GM12878 (cell line): Measurements from ENCODE around the gene VARS1. TPM values are rescaled to one million over a fixed set of nuclear protein-coding genes. Genes with fewer than 3 reads are reported as not detected.

Source experiments
- ATAC-seq: fragments of 200-7000 bp; cut with Tn5 transposase; 3 replicates; pipeline ENCODE4 v1.9.1; 2020; ENCODE audit warnings: mild to moderate bottlenecking, moderate library complexity
- BruUV-seq: library from RNA; stranded (reverse); fragments of 400-500 nt; replicated peaks from 2 replicates; lab custom pipeline; 2021; lab: Mats Ljungman, UMichigan
- CTCF ChIA-PET: fragments of 300-600 bp; sonication (Branson Sonifier 250); formaldehyde crosslinking; extraction: SDS; loops from one replicate; lab custom pipeline; 2021; ENCODE audit warnings: inconsistent platforms; lab: Yijun Ruan, JAX
- POLR2A ChIA-PET: fragments of 350-600 bp; formaldehyde crosslinking; extraction: SDS; loops from one replicate; lab custom pipeline; 2021; ENCODE audit warnings: inconsistent platforms; lab: Charles Lee
- RAD21 ChIA-PET: fragments of 300-600 bp; sonication (Branson Sonifier 250); formaldehyde crosslinking; loops from one replicate; lab custom pipeline; 2023; ENCODE audit warnings: antibody characterized with exemption; ENCODE audit not compliant: unreplicated experiment; lab: Charles Lee
- SMC1A ChIA-PET: fragments of 300-600 bp; sonication (Branson Sonifier 250); formaldehyde crosslinking; loops from one replicate; lab custom pipeline; 2023; ENCODE audit not compliant: unreplicated experiment, uncharacterized antibody; lab: Charles Lee
- DNase-seq: peaks from one replicate; pipeline ENCODE4 v3.0.0-alpha.2; 2011; ENCODE audit warnings: low read depth, low spot score
- FAIRE-seq: peaks from 3 replicates; lab custom pipeline; 2011; peaks lifted over from hg19 to GRCh38; lab: Jason Lieb, UNC
- H2AFZ ChIP-seq: 2 replicates; pipeline ENCODE4 v1.6.0; 2011; ENCODE audit warnings: low read depth, low read length, control low read depth; ENCODE audit not compliant: control insufficient read depth
- H3K27ac ChIP-seq: 2 replicates; pipeline ENCODE4 v1.5.1; 2011; ENCODE audit warnings: control low read depth; ENCODE audit not compliant: control insufficient read depth, insufficient read depth
- H3K27me3 ChIP-seq, 2 experiments: replicated peaks in 1 of 2; 2 replicates each; pipeline versions ENCODE4 v1.6.0 to v1.6.1; 2011; ENCODE audit warnings: low read length in 1 of 2; ENCODE audit not compliant: control insufficient read depth in 2 of 2, insufficient read depth in 2 of 2
- H3K36me3 ChIP-seq, 2 experiments: 2 replicates each; pipeline ENCODE4 v1.5.1; 2011; ENCODE audit warnings: low read length in 1 of 2; ENCODE audit not compliant: control insufficient read depth in 2 of 2, insufficient read depth in 2 of 2
- H3K4me1 ChIP-seq: 2 replicates; pipeline ENCODE4 v1.6.1; 2011; ENCODE audit warnings: mild to moderate bottlenecking, low read length, moderate library complexity, mixed read lengths; ENCODE audit not compliant: control insufficient read depth, insufficient read depth
- H3K4me2 ChIP-seq: 2 replicates; pipeline ENCODE4 v1.6.0; 2011; ENCODE audit warnings: control low read depth; ENCODE audit not compliant: control insufficient read depth, insufficient read depth
- H3K4me3 ChIP-seq: fragments of 200-600 bp; sonication (generic); 2 replicates; pipeline ENCODE4 v1.5.1; 2016
- H3K79me2 ChIP-seq: 2 replicates; pipeline ENCODE4 v1.6.0; 2011; ENCODE audit warnings: low read length; ENCODE audit not compliant: control insufficient read depth, insufficient read depth
- H3K9ac ChIP-seq: 2 replicates; pipeline ENCODE4 v1.8.0; 2011; ENCODE audit warnings: low read length, control low read depth, mixed read lengths; ENCODE audit not compliant: control insufficient read depth, insufficient read depth
- H3K9me3 ChIP-seq: replicated peaks from 3 replicates; pipeline ENCODE4 v1.5.1; 2011; ENCODE audit warnings: mild to moderate bottlenecking, low read length; ENCODE audit not compliant: control insufficient read depth, insufficient read depth
- H4K20me1 ChIP-seq: 2 replicates; pipeline ENCODE4 v1.6.0; 2011; ENCODE audit not compliant: control insufficient read depth, insufficient read depth
- ATF3 ChIP-seq: IDR thresholded peaks from 2 replicates; pipeline ENCODE4 v1.6.1; 2011; ENCODE audit warnings: low read depth, mild to moderate bottlenecking, low read length, moderate library complexity, borderline replicate concordance; ENCODE audit errors: extremely low read depth
- CHD2 ChIP-seq: IDR thresholded peaks from 2 replicates; pipeline ENCODE4 v1.6.1; 2011; ENCODE audit warnings: low read depth, low read length, improper control_type of control experiment, borderline replicate concordance
- ETV6 ChIP-seq, 2 experiments: fragments of 450-650 bp in 1 of 2; IDR thresholded peaks in 1 of 2; conservative IDR thresholded peaks in 1 of 2; 2 replicates each; pipeline ENCODE4 v1.6.1; 2014; ENCODE audit warnings: antibody characterized with exemption in 1 of 2, borderline replicate concordance in 1 of 2, low read depth in 1 of 2, mild to moderate bottlenecking in 1 of 2, moderate library complexity in 1 of 2
- MYB ChIP-seq: fragments of 150-350 bp; IDR thresholded peaks from 2 replicates; pipeline ENCODE4 v1.6.1; 2014; ENCODE audit warnings: mild to moderate bottlenecking, low read depth, low read length, borderline replicate concordance
- RAD51 ChIP-seq: fragments of 450-650 bp; IDR thresholded peaks from 2 replicates; pipeline ENCODE4 v1.6.1; 2016; ENCODE audit warnings: moderate library complexity, mild to moderate bottlenecking, inconsistent platforms
- RELB ChIP-seq: fragments of 450-650 bp; IDR thresholded peaks from 2 replicates; pipeline ENCODE4 v1.6.1; 2017; ENCODE audit warnings: low read depth, mild to moderate bottlenecking, moderate library complexity
- SMAD5 ChIP-seq: IDR thresholded peaks from 2 replicates; pipeline ENCODE4 v1.6.1; 2016; ENCODE audit warnings: antibody characterized with exemption, low read depth
- TARDBP ChIP-seq: IDR thresholded peaks from 2 replicates; pipeline ENCODE4 v1.6.1; 2016; ENCODE audit warnings: borderline replicate concordance
- ZNF687 ChIP-seq: fragments of 450-650 bp; IDR thresholded peaks from 2 replicates; pipeline ENCODE4 v1.6.1; 2017; ENCODE audit warnings: mild to moderate bottlenecking, moderate library complexity
- ZZZ3 ChIP-seq: IDR thresholded peaks from 2 replicates; pipeline ENCODE4 v1.6.1; 2011; ENCODE audit warnings: low read depth; ENCODE audit not compliant: control insufficient read depth, insufficient read length
- WGBS: methylation state at CpG from one replicate; pipeline ENCODE4 v1.1.6; 2016; ENCODE audit warnings: low lambda C conversion rate; ENCODE audit not compliant: insufficient replicate concordance, insufficient coverage; ENCODE audit errors: missing lambda C conversion rate; 5-methylcytosine and 5-hydroxymethylcytosine counted together
- in situ Hi-C: fragments of 300-500 bp; cut with MboI; formaldehyde crosslinking; loops from 9 replicates; pipeline ENCODE4 v1.14.3; 2018; ENCODE audit warnings: mixed read lengths
- intact Hi-C: fragments of 100-400 bp; cut with micrococcal nuclease; formaldehyde crosslinking; loops from one replicate; pipeline ENCODE4 v1.14.2; 2022; ENCODE audit not compliant: unreplicated experiment
- polyA plus RNA-seq, 11 experiments: library from polyadenylated mRNA; depleted of rRNA in 4 of 11; unstranded in 6 of 11; stranded (reverse) in 5 of 11; fragments of >200 nt; fragmentation: Nextera tagmentation in 4 of 11; fragmentation: Illumina TruSeq in 1 of 11; extraction: Ambion mirVana in 4 of 11; extraction: Trizol in 1 of 11; gene quantifications; 1 replicate in 1 of 11; 2 replicates in 10 of 11; pipeline versions ENCODE4 v1.2.1 to v1.2.3, GENCODE V29; 2011 to 2016; ENCODE audit warnings: inconsistent platforms in 2 of 11, missing spikeins in 2 of 11, low read depth in 1 of 11
- total RNA-seq, 4 experiments: library from RNA; depleted of rRNA in 3 of 4; stranded (reverse); fragments of >200 nt in 3 of 4; fragmentation: Illumina TruSeq in 1 of 4; extraction: Trizol in 1 of 4; gene quantifications; 2 replicates each; pipeline versions ENCODE4 v1.2.1 to v1.2.3, GENCODE V29; 2013 to 2021
- TF ChIP-seq, protein P1 (sequence below): IDR thresholded peaks from 2 replicates; pipeline ENCODE4 v1.6.1; 2011; ENCODE audit warnings: low read depth, low read length, improper control_type of control experiment, borderline replicate concordance
- TF ChIP-seq, protein P2 (sequence below): fragments of 450-650 bp; formaldehyde crosslinking; IDR thresholded peaks from 2 replicates; pipeline ENCODE4 v1.5.0; 2022; ENCODE audit warnings: mild to moderate bottlenecking, missing genetic modification characterization

VARS1 gene
- total and polyA plus RNA-seq, 10 of the 15 experiments (the other 5 are each of a cell fraction or from before 2014, with no cell fraction given) = 1.2 to 243 (median 80.7) TPM

- no peak for TF ChIP-seq ZNF687
- TF ChIP-seq MYB = no peak
- no peak for TF ChIP-seq ATF3
- no peak for TF ChIP-seq ZZZ3
- TF ChIP-seq, protein P1, sequence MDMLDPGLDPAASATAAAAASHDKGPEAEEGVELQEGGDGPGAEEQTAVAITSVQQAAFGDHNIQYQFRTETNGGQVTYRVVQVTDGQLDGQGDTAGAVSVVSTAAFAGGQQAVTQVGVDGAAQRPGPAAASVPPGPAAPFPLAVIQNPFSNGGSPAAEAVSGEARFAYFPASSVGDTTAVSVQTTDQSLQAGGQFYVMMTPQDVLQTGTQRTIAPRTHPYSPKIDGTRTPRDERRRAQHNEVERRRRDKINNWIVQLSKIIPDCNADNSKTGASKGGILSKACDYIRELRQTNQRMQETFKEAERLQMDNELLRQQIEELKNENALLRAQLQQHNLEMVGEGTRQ = no peak
Observed at GRCh38 chr6:31762356-31762755, 33.2 kb downstream of the VARS1 start, which contains the start of gene SAPCD1 (continued).

DNA sequence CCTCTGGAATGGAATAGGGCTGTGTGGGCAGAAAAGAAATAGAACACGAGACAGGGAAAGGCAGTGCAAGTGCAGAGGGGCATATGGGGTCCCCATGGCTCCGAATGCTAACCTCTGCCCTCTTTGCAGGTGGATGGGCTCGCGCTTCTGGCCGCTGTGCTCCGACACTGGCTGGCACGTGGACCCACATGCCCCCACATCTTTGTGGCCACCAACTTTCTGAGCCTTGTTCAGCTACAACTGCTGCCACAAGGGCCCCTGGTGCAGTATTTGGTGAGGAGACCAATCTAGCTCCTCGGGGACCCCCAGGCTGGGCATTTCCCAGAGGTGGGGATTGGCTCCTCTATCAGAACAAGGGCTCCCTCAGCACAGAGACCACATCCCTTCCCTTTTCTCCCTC, 34.2 kb downstream of the VARS1 start:
- CTCF ChIA-PET = no interaction called here
- RAD21 ChIA-PET = interaction anchor here (0.6 kb wide), 1 partner anchor 8 kb away, joined by 3 read pairs; no protein-coding TSS in a partner anchor
- TF ChIP-seq, protein P2, sequence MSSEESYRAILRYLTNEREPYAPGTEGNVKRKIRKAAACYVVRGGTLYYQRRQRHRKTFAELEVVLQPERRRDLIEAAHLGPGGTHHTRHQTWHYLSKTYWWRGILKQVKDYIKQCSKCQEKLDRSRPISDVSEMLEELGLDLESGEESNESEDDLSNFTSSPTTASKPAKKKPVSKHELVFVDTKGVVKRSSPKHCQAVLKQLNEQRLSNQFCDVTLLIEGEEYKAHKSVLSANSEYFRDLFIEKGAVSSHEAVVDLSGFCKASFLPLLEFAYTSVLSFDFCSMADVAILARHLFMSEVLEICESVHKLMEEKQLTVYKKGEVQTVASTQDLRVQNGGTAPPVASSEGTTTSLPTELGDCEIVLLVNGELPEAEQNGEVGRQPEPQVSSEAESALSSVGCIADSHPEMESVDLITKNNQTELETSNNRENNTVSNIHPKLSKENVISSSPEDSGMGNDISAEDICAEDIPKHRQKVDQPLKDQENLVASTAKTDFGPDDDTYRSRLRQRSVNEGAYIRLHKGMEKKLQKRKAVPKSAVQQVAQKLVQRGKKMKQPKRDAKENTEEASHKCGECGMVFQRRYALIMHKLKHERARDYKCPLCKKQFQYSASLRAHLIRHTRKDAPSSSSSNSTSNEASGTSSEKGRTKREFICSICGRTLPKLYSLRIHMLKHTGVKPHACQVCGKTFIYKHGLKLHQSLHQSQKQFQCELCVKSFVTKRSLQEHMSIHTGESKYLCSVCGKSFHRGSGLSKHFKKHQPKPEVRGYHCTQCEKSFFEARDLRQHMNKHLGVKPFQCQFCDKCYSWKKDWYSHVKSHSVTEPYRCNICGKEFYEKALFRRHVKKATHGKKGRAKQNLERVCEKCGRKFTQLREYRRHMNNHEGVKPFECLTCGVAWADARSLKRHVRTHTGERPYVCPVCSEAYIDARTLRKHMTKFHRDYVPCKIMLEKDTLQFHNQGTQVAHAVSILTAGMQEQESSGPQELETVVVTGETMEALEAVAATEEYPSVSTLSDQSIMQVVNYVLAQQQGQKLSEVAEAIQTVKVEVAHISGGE (CRISPR knock-in tag) = no peak
- no peak for TF ChIP-seq SMAD5
- no peak for TF ChIP-seq CHD2
- no peak for TF ChIP-seq ETV6 (conservative IDR thresholded peaks at IDR 0.05 in 1 of 2, IDR thresholded peaks at IDR 0.05 in 1 of 2; ENCODE audit: borderline replicate concordance in 1 of 2, low read depth in 1 of 2)
- TF ChIP-seq TARDBP = no peak
- TF ChIP-seq RAD51 = no peak
- no peak for TF ChIP-seq RELB

More for the DNA sequence above, 34.2 kb downstream of the VARS1 start:
- no peak for ATAC-seq
- Histone ChIP-seq H3K27me3 (no peaks in the 10 kb centered on the region), H3K79me2 (no peaks in the 10 kb centered on the region), H3K36me3 (no peaks in the 10 kb centered on the region; a peak in 2 of 4 replicates), H3K27ac (no peak overlapping the region), H3K9ac (no peak overlapping the region), H3K9me3 (no peaks in the 10 kb centered on the region), H3K4me2 (no peak overlapping the region), H3K4me3 (no peak overlapping the region), H4K20me1 (no peaks in the 10 kb centered on the region), H3K4me1 (no peaks in the 10 kb centered on the region), H2AFZ (no peak overlapping the region)
- DNase-seq = no peak
- no TSS peak for BruUV-seq
- POLR2A ChIA-PET = interaction anchor here (0.5 kb wide), 1 partner anchor 78 kb away, joined by 9 read pairs; no protein-coding TSS in a partner anchor
- in situ Hi-C loops = no loop called here
- no peak for FAIRE-seq
- intact Hi-C loops = no loop called here
- SMC1A ChIA-PET = interaction anchor here (1.1 kb wide), 1 partner anchor 32 kb away, joined by 3 read pairs; the partner anchor contains the start of gene DDAH2
- WGBS = 90% methylated on average over 8 of the region's 8 CpGs
